ENCODE data around the gene UNC119. TPM values are rescaled to one million over a fixed set of nuclear protein-coding genes. Genes with fewer than 3 reads are reported as not detected.

The UNC119 gene
- total RNA-seq, 1 donor: 23.2 TPM

DNA sequence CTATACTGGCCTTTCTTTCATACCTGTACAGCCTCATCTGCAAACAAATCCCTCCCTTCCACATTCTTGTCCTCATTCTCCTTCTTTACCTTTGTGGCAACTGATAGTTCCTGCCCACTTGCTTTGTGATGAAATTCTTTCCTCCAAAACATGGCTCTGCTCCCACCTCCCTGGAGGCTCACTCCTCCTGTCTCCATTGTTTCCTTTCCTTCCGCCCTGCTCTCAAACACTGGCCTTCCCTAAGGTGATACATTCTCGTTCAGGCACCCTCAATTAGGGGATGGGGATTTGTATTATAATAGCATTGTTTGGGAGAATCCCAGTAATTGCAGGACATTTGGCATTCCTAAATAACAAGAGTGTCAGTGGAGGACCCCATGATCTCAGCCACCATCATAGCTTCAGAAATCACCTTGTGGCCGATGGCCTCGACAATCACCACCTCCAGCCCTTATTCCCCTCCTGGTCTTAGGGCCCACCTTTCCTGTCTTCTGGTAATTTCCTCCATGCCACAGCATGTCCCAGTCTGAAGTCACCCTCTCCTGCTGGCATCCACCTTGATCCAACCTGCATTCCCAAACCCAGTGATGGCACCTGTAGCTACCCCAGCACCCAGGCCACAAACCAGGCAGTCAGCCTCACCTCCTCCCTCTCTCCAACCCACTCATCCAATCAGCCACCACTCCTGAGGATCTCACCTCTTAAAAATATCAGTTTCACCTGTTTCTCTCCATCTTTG is 7.9 kb downstream of the UNC119 start:
- TF ChIP-seq, protein P1, sequence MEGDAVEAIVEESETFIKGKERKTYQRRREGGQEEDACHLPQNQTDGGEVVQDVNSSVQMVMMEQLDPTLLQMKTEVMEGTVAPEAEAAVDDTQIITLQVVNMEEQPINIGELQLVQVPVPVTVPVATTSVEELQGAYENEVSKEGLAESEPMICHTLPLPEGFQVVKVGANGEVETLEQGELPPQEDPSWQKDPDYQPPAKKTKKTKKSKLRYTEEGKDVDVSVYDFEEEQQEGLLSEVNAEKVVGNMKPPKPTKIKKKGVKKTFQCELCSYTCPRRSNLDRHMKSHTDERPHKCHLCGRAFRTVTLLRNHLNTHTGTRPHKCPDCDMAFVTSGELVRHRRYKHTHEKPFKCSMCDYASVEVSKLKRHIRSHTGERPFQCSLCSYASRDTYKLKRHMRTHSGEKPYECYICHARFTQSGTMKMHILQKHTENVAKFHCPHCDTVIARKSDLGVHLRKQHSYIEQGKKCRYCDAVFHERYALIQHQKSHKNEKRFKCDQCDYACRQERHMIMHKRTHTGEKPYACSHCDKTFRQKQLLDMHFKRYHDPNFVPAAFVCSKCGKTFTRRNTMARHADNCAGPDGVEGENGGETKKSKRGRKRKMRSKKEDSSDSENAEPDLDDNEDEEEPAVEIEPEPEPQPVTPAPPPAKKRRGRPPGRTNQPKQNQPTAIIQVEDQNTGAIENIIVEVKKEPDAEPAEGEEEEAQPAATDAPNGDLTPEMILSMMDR (IDR thresholded peaks at IDR 0.05; ENCODE audit: extremely low read depth, low read depth, low read length): no peak
- Histone ChIP-seq H3K79me2 (ENCODE audit: insufficient read depth, low read length) (peaks cover 5% of the 10 kb centered on the region), H3K4me2 (ENCODE audit: insufficient read depth, low read length) (no peak overlapping the region), H3K4me3 (ENCODE audit: insufficient read depth, low read length) (no peak overlapping the region), H3K27me3 (ENCODE audit: insufficient read depth, low read length) (no peaks in the 10 kb centered on the region), H4K20me1 (ENCODE audit: insufficient read depth, low read length) (peaks cover 18% of the 10 kb centered on the region), H2AFZ (ENCODE audit: low read length) (no peak overlapping the region), H3K9me3 (ENCODE audit: low read depth, low read length) (no peaks in the 10 kb centered on the region), H3K27ac (ENCODE audit: low read depth, low read length) (no peak overlapping the region), H3K36me3 (ENCODE audit: insufficient read depth, low read length) (peaks cover 11% of the 10 kb centered on the region), H3K4me1 (ENCODE audit: insufficient read depth, low read length) (no peaks in the 10 kb centered on the region)
- no peak for DNase-seq (ENCODE audit: insufficient read length, low spot score, missing footprints)

DNA sequence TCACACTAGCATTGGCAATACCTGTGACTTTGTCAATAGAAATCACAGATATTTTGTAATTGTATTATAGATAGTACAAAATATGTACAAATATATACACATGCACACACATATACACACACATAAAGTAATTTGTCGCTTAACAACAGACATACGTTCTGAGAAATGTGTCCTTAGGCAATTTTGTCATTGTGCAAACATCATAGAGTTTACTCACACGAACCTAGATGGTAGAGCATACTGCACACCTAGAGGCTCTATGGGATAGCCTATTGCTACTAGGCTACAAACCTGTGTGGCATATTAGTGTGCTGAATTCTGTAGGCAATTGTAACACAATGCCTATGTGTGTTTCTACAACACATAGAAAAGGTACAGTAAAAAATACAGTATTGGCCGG is 11.0 kb downstream of the UNC119 start:
- Histone ChIP-seq H3K79me2 (ENCODE audit: insufficient read depth, low read length) (no peaks in the 10 kb centered on the region), H3K4me1 (ENCODE audit: insufficient read depth, low read length) (no peaks in the 10 kb centered on the region), H3K27ac (ENCODE audit: low read depth, low read length) (no peak overlapping the region), H3K4me3 (ENCODE audit: insufficient read depth, low read length) (no peak overlapping the region), H4K20me1 (ENCODE audit: insufficient read depth, low read length) (no peaks in the 10 kb centered on the region), H3K27me3 (ENCODE audit: insufficient read depth, low read length) (no peaks in the 10 kb centered on the region), H3K4me2 (ENCODE audit: insufficient read depth, low read length) (no peak overlapping the region), H2AFZ (ENCODE audit: low read length) (no peak overlapping the region), H3K9me3 (ENCODE audit: low read depth, low read length) (no peaks in the 10 kb centered on the region), H3K36me3 (ENCODE audit: insufficient read depth, low read length) (no peaks in the 10 kb centered on the region)
- TF ChIP-seq, protein P1 (IDR thresholded peaks at IDR 0.05; ENCODE audit: extremely low read depth, low read depth, low read length): no peak
- DNase-seq (ENCODE audit: insufficient read length, low spot score, missing footprints): no peak

DNA sequence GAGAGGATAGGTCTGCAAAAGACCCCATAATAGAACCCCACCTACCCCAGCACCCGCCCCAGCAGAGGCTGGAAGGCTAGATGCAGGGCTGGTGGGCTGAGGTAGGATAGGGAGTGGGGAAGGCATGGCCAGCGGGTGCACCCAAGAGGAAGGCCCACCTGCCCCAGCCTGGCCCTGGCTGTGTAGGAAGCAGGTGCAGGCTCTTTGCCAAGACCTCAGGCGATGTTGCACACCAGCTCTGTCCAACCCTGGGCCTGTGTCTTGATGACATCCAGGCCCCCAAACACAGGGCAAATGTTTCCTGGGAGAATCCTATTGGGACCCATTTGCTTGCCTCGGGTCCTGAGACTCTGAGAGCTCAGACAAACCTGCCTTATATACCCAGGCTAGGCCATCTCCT is 12.2 kb downstream of the UNC119 start:
- Histone ChIP-seq H3K4me1 (ENCODE audit: insufficient read depth, low read length) (no peaks in the 10 kb centered on the region), H3K79me2 (ENCODE audit: insufficient read depth, low read length) (no peaks in the 10 kb centered on the region), H3K27ac (ENCODE audit: low read depth, low read length) (no peak overlapping the region), H3K4me2 (ENCODE audit: insufficient read depth, low read length) (no peak overlapping the region), H3K9me3 (ENCODE audit: low read depth, low read length) (no peaks in the 10 kb centered on the region), H3K4me3 (ENCODE audit: insufficient read depth, low read length) (no peak overlapping the region), H3K27me3 (ENCODE audit: insufficient read depth, low read length) (no peaks in the 10 kb centered on the region), H2AFZ (ENCODE audit: low read length) (no peak overlapping the region), H3K36me3 (ENCODE audit: insufficient read depth, low read length) (no peaks in the 10 kb centered on the region), H4K20me1 (ENCODE audit: insufficient read depth, low read length) (no peaks in the 10 kb centered on the region)
- DNase-seq (ENCODE audit: insufficient read length, low spot score, missing footprints): no peak
- TF ChIP-seq, protein P1 (IDR thresholded peaks at IDR 0.05; ENCODE audit: extremely low read depth, low read depth, low read length): no peak

DNA sequence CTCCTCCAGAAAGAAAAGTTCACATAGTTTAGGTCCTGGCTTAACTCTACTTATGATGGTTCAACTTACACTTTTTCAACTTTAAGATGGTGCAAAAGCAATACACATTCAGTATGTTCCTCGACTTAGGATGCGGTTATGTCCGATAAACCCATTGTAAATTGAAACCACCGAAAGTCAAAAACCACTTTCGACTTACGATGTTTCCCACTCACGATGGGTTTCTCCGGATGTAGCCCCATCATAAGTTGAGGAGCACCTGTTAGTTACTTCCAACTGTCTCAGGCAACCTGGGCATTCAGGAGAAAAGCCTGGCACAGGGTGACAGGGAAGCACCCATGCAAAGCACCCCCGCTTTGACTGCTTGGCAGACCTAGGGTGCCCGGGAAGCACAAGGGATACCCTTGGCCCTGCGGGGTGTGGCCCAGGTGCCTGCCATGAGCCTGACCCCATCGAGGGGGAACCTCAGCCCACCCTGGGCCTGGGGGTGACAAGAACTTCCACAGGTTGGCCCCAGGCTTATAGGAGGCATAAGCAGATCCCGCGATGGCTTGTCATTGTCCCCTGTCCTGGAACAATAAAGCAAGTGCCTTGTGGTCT is 14.0 kb downstream of the UNC119 start:
- Histone ChIP-seq H3K79me2 (ENCODE audit: insufficient read depth, low read length) (no peaks in the 10 kb centered on the region), H3K27ac (ENCODE audit: low read depth, low read length) (no peak overlapping the region), H3K9me3 (ENCODE audit: low read depth, low read length) (no peaks in the 10 kb centered on the region), H3K4me1 (ENCODE audit: insufficient read depth, low read length) (no peaks in the 10 kb centered on the region), H3K27me3 (ENCODE audit: insufficient read depth, low read length) (no peaks in the 10 kb centered on the region), H2AFZ (ENCODE audit: low read length) (no peak overlapping the region), H3K4me2 (ENCODE audit: insufficient read depth, low read length) (no peak overlapping the region), H4K20me1 (ENCODE audit: insufficient read depth, low read length) (no peaks in the 10 kb centered on the region), H3K4me3 (ENCODE audit: insufficient read depth, low read length) (no peak overlapping the region), H3K36me3 (ENCODE audit: insufficient read depth, low read length) (no peaks in the 10 kb centered on the region)
- DNase-seq (ENCODE audit: insufficient read length, low spot score, missing footprints): peak; percentile 81
- TF ChIP-seq, protein P1 (IDR thresholded peaks at IDR 0.05; ENCODE audit: extremely low read depth, low read depth, low read length): no peak
